Stomach (tissue), 9 donors: ENCODE measurements around the gene CHCHD3. TPM values are rescaled to one million over a fixed set of nuclear protein-coding genes. Genes with fewer than 3 reads are reported as not detected.
A peak's percentile ranks its signal among the peaks of the same experiment; 100 is the strongest.

Source experiments
- DNase-seq, 2 donors: peaks; one replicate each; pipeline versions ENCODE4 v3.0.0 to v3.0.0-alpha.2; 2013 to 2019
- H3K27ac ChIP-seq, 5 donors: fragments of 200-600 bp in 4 of 5; sonication (generic) in 4 of 5; one replicate each; pipeline ENCODE4 v1.5.1; 2013 to 2019; ENCODE audit warnings: mild to moderate bottlenecking in 1 of 5, moderate library complexity in 1 of 5
- H3K27me3 ChIP-seq, 3 donors: fragments of 200-600 bp; sonication (generic); one replicate each; pipeline ENCODE4 v1.5.1; 2017 to 2019; ENCODE audit warnings: mixed run types in 1 of 3
- H3K36me3 ChIP-seq, 4 donors: fragments of 200-600 bp; sonication (generic); 1 replicate in 3 of 4; 2 replicates in 1 of 4; pipeline ENCODE4 v1.5.1; 2016 to 2019
- H3K4me1 ChIP-seq, 4 donors: fragments of 200-600 bp; sonication (generic); one replicate each; pipeline ENCODE4 v1.5.1; 2016 to 2019
- H3K4me3 ChIP-seq, 4 donors: fragments of 200-600 bp; sonication (generic) in 3 of 4; one replicate each; pipeline ENCODE4 v1.5.1; 2016 to 2019; ENCODE audit warnings: mild to moderate bottlenecking in 1 of 4
- H3K9me3 ChIP-seq, 4 donors: fragments of 200-600 bp; sonication (generic); one replicate each; pipeline ENCODE4 v1.5.1; 2016 to 2019
- EP300 ChIP-seq: sonication (generic); formaldehyde crosslinking; IDR thresholded peaks from one replicate; pipeline ENCODE4 v1.6.1; 2017; ENCODE audit warnings: antibody characterized with exemption
- POLR2A ChIP-seq, 4 donors: fragments of 450-650 bp; IDR thresholded peaks; one replicate each; pipeline ENCODE4 v1.6.1; 2016; ENCODE audit warnings: antibody characterized with exemption in 4 of 4, control low read depth in 2 of 4, mild to moderate bottlenecking in 1 of 4, moderate library complexity in 1 of 4
- POLR2AphosphoS5 ChIP-seq, 3 donors: sonication (generic); formaldehyde crosslinking; IDR thresholded peaks; one replicate each; pipeline ENCODE4 v1.6.1; 2016; ENCODE audit warnings: antibody characterized with exemption in 3 of 3
- WGBS, 5 donors: extraction: QIAGEN DNeasy Blood & Tissue Kit in 3 of 5; methylation state at CpG; one replicate each; pipeline versions ENCODE4 v1.1.5 to v1.1.7; 2013 to 2018; 5-methylcytosine and 5-hydroxymethylcytosine counted together
- intact Hi-C: fragments of 100-400 bp; cut with DNase I; formaldehyde crosslinking; loops from one replicate; pipeline ENCODE4 v1.15.1; 2023; ENCODE audit warnings: low total_unique reads
- polyA plus RNA-seq, 3 donors: library from polyadenylated mRNA; stranded (reverse); fragments of 200-250 nt; gene quantifications; one replicate each; pipeline ENCODE4 v1.2.3, GENCODE V29; 2013
- total RNA-seq, 5 donors: library from RNA; depleted of rRNA; stranded (reverse); fragments of >200 nt; gene quantifications; one replicate each; pipeline versions ENCODE4 v1.1.0 to v1.2.3, GENCODE V29; 2014 to 2016
- TF ChIP-seq, protein P1 (sequence below), 7 experiments: fragments of 450-650 bp in 4 of 7; fragments of 200-600 bp in 3 of 7; sonication (generic) in 3 of 7; IDR thresholded peaks; one replicate each; pipeline ENCODE4 v1.5.1; 2016 to 2019; ENCODE audit warnings: antibody characterized with exemption in 7 of 7, control low read depth in 2 of 7, mild to moderate bottlenecking in 1 of 7
- donor health status: healthy with polysubstance abuse.
- donor health status: Bipolar disorder and iron deficiency.
- donor health status: healthy.

CHCHD3 gene
- total and polyA plus RNA-seq, 8 donors: 5.8 to 90.9 (median 39.9) TPM

- DNase-seq: no peak
- TF ChIP-seq POLR2AphosphoS5 (IDR thresholded peaks at IDR 0.05): no peak
- TF ChIP-seq, protein P1, sequence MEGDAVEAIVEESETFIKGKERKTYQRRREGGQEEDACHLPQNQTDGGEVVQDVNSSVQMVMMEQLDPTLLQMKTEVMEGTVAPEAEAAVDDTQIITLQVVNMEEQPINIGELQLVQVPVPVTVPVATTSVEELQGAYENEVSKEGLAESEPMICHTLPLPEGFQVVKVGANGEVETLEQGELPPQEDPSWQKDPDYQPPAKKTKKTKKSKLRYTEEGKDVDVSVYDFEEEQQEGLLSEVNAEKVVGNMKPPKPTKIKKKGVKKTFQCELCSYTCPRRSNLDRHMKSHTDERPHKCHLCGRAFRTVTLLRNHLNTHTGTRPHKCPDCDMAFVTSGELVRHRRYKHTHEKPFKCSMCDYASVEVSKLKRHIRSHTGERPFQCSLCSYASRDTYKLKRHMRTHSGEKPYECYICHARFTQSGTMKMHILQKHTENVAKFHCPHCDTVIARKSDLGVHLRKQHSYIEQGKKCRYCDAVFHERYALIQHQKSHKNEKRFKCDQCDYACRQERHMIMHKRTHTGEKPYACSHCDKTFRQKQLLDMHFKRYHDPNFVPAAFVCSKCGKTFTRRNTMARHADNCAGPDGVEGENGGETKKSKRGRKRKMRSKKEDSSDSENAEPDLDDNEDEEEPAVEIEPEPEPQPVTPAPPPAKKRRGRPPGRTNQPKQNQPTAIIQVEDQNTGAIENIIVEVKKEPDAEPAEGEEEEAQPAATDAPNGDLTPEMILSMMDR (IDR thresholded peaks at IDR 0.05): no peak
- no peak for TF ChIP-seq EP300
- no peak for TF ChIP-seq POLR2A (IDR thresholded peaks at IDR 0.05)
- 72 to 89% (median 78%) methylated on average over 7 of the region's 7 CpGs for WGBS, 5 donors
- Histone ChIP-seq H3K9me3 (no peaks in the 10 kb centered on the region), H3K27me3 (no peaks in the 10 kb centered on the region), H3K36me3 (no peaks in the 10 kb centered on the region), H3K4me1 (no peaks in the 10 kb centered on the region), H3K27ac (no peak overlapping the region), H3K4me3 (no peak overlapping the region)
- intact Hi-C loops: no loop called here
Measured at GRCh38 chr7:132777414-132777813, 304.5 kb downstream of the CHCHD3 start.

DNA sequence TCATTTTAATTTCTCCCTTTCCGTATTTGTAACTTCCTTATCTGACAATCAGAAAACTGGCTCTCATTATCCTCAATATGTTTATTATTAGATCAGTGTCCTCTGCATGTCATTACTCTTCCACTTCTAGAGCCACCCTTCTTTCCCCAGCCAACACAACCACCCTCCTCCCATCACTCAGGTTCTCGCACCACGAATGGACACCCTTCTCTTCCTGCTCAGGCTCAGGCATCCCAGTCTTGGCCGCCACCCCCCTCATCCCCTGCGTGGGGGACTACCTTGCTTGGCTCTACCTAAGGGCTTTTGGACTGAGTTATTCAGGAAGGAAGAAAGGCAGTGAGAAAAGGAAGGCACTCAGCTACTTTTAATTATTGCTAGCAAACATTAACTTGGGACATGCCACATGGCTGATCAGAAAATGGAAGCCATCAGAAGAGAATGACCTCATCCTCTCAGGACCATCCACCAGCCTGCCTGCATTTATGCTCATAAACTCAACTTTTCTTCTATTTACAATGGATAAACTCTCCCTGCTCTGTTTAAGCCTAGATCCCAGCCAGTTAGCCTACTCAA lies 305.8 kb downstream of the CHCHD3 start:
- Histone ChIP-seq H3K4me1 (no peaks in the 10 kb centered on the region), H3K4me3 (no peak overlapping the region), H3K36me3 (no peaks in the 10 kb centered on the region), H3K27ac (no peak overlapping the region), H3K27me3 (no peaks in the 10 kb centered on the region), H3K9me3 (no peaks in the 10 kb centered on the region)
- TF ChIP-seq, protein P1 (IDR thresholded peaks at IDR 0.05): no peak
- no peak for TF ChIP-seq POLR2AphosphoS5 (IDR thresholded peaks at IDR 0.05)
- no peak for TF ChIP-seq POLR2A (IDR thresholded peaks at IDR 0.05)
- TF ChIP-seq EP300: no peak
- intact Hi-C loops: no loop called here
- DNase-seq: no peak
- 81 to 91% (median 84%) methylated on average over 5 of the region's 5 CpGs for WGBS, 5 donors

DNA sequence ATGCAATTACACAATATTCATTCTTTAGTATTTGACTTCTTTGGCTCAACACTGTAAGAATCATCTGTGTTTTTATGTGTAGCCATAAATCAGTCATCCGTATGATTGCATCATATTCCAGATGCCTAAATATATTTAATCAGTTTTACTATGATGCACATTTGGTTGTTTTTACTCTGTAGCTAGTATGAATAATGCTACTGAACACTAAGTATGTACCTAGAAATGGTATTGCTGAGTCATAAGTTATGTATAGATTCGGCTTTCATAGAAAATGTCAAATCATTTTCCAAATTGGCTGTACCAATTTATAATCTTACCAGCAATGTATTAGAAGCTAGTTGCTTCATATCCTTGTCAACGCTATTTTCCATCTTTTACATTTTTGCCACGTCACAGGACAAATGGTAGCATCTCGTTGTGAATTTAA lies 308.3 kb downstream of the CHCHD3 start:
- H3K27ac ChIP-seq: no peak overlapping the region
- no peak for DNase-seq
- intact Hi-C loops: no loop called here
- H3K4me1 ChIP-seq: no peaks in the 10 kb centered on the region
- no peak overlapping the region for H3K4me3 ChIP-seq
- no peaks in the 10 kb centered on the region for H3K36me3 ChIP-seq
- H3K27me3 ChIP-seq: no peaks in the 10 kb centered on the region
- TF ChIP-seq EP300: no peak
- no peak for TF ChIP-seq POLR2A (IDR thresholded peaks at IDR 0.05)
- TF ChIP-seq, protein P1 (IDR thresholded peaks at IDR 0.05): no peak
- no peak for TF ChIP-seq POLR2AphosphoS5 (IDR thresholded peaks at IDR 0.05)
- WGBS, 5 donors: 72 to 82% (median 79%) methylated on average over 5 of the region's 5 CpGs
- peaks cover 0 to 10% (median 9%) of the 10 kb centered on the region in 4 donors for H3K9me3 ChIP-seq

DNA sequence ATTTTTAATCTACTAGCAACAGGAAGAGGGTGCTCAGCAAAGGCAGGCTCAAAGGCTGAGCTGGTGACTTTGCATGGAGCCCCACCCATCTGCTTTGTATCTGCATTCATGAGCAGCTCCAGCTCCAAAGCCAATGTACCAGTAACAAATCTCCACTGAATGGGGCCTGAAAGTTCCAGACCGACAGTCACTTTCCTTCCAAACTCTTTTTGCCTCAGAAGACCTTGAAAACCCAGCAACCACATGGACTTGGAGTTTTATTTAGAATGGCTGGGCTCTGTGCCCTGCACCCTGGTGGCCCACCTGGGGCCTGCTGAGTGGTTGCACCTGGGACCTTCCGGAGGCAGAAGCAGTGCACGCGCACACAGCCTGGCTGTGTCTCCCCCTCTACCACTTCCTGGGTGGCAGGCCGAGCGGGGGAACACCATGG lies 310.6 kb downstream of the CHCHD3 start:
- intact Hi-C loops: no loop called here
- Histone ChIP-seq H3K4me3 (no peak overlapping the region), H3K27ac (no peak overlapping the region), H3K4me1 (no peaks in the 10 kb centered on the region), H3K27me3 (no peaks in the 10 kb centered on the region), H3K36me3 (no peaks in the 10 kb centered on the region), H3K9me3 (peaks cover 0 to 11% (median 10%) of the 10 kb centered on the region in 4 donors)
- peak in 1 of 2 donors; percentile 29 for DNase-seq
- WGBS, 5 donors: 67 to 84% (median 74%) methylated on average over 6 of the region's 6 CpGs
- TF ChIP-seq POLR2A (IDR thresholded peaks at IDR 0.05): no peak
- no peak for TF ChIP-seq POLR2AphosphoS5 (IDR thresholded peaks at IDR 0.05)

GRCh38 chr7:132770055-132770454 lies 311.8 kb downstream of the CHCHD3 start:
- Histone ChIP-seq H3K27me3 (no peaks in the 10 kb centered on the region), H3K9me3 (peaks cover 0 to 11% (median 10%) of the 10 kb centered on the region in 4 donors), H3K4me3 (no peak overlapping the region), H3K36me3 (no peaks in the 10 kb centered on the region), H3K27ac (no peak overlapping the region), H3K4me1 (no peaks in the 10 kb centered on the region)
- TF ChIP-seq EP300 (no peak), POLR2AphosphoS5 (IDR thresholded peaks at IDR 0.05) (no peak), POLR2A (IDR thresholded peaks at IDR 0.05) (no peak)
- TF ChIP-seq, protein P1 (IDR thresholded peaks at IDR 0.05): no peak
- DNase-seq: no peak
- intact Hi-C loops: no loop called here
- WGBS, 5 donors: 89 to 100% (median 98%) methylated on average over 2 of the region's 2 CpGs
